Glomerular endothelial cell (primary cell): ENCODE data around the gene SLC25A47. TPM values are rescaled to one million over a fixed set of nuclear protein-coding genes. Genes with fewer than 3 reads are reported as not detected.
A peak's percentile ranks its signal among the peaks of the same experiment; 100 is the strongest.
"Not testable (repeated sequence)": the region's sequence is repeated elsewhere in the genome, so short reads cannot be mapped to it uniquely, and the experiment has no call there.

ENCODE experiments used
- DNase-seq: peaks from one replicate; pipeline ENCODE4 v3.0.0-alpha.2; 2011; ENCODE audit warnings: low read depth, low spot score; ENCODE audit errors: extremely low read depth
- total RNA-seq: library from RNA; depleted of rRNA; stranded (reverse); fragments of >200 nt; gene quantifications from 2 replicates; pipeline ENCODE4 v1.2.3, GENCODE V29; 2015

SLC25A47 gene
- total RNA-seq, 1 donor from 2014 or later = not detected

DNA sequence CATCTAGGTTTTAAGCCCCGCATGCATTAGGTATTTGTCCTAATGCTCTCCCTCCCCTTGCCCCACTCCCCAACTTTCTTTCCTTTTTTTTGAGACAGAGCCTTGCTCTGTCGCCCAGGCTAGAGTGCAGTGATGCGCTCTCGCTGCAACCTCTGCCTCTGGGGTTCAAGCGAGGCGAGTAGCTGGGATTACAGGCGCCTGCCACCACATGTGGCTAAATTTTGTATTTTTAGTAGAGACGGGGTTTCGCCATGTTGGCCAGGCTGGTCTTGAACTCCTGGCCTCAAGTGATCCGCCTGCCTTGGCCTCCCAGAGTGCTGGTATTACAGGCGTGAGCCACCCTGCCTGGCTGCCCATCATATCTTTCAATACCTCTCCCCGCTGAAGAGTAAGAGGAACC lies 19.7 kb downstream of the SLC25A47 start:
- not testable (repeated sequence) for DNase-seq

DNA sequence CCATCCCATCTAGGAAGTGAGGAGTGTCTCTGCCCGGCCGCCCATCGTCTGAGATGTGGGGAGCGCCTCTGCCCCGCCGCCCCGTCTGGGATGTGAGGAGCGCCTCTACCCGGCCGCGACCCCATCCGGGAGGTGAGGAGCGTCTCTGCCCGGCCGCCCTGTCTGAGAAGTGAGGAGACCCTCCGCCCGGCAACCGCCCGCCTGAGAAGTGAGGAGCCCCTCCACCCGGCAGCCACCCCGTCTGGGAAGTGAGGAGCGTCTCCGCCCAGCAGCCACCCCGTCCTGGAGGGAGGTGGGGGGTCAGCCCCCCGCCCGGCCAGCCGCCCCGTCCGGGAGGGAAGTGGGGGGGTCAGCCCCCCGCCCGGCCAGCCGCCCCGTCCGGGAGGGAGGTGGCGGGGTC lies 21.5 kb downstream of the SLC25A47 start:
- not testable (repeated sequence) for DNase-seq

DNA sequence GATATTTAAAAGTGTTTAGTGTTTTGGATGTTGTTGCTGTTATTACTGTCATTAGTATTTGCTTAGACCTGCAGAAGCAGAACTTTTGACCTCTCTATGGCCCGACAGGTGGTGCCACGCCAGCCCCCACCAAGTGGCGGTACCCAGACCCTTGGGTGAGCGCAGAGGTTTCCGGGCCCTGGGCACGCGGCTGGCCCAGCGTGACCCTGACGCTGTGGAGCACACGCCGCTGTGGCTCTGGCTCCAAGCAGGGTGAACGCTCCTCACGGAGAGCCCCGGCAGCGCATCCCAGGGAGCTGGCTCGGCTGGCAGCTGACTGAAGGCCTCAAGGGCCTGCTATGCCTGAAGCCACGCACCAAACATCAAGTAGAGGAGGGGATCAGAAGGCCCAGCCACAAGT lies 22.6 kb downstream of the SLC25A47 start:
- DNase-seq = no peak

DNA sequence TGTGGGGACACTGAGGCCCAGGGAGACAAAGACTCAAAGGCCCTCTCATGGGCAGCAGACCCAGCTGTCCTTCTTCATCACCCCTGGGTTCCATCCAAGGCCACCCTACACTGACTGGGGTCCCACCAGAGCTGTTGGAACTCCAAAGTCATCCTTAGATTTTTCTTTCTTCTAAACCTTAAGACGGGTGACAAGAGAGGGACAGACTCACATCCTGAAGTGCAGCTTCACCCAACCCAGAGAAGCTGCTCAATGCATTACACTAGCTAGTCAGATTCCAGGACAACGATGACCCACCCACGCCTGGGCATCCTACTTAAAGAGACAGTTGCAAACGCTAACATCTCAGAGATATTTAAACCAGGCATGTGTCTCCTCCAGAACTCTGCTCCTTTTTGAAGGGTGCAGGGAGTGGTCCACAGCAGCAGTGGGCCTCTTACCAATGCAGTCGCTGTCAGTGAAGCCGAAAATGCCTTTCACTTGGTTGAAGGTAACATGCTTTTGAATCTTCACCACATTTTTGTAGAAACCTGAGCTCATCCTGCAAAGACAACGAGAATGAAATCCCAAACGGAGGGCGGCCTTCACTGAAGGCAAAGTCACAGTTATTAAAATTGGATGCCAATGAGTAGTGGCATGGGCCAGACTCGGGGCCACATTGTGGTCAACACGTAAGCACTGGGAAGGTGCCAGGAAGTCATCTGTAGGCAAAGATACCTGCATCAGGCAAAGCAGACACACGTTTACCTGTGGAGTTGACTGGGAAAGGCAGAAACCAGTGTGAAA lies 23.4 kb downstream of the SLC25A47 start:
- DNase-seq = no peak

DNA sequence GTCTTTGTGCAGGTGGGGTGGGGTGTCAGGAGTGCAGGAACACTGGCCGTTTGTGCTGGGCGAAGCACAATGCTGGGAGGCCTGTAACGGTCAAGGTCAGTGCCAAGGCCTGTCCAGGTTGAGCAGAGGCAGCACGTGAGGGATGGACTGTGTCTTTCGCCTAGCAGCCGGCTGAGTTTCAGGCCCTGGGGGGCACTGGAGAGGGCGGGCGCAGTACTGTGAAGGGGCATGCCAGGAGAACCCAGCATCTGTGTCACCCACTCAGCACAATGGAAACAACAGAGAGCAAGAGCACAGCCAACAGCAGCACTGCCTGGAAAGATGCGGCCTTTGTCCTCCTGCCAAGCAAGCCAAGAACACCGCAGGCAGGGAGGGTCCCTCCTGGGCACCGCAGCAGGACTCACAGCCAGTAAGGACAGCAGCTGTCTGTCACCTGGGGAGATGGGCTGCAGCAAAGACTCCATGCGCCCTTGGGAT lies 25.2 kb downstream of the SLC25A47 start:
- DNase-seq = no peak

DNA sequence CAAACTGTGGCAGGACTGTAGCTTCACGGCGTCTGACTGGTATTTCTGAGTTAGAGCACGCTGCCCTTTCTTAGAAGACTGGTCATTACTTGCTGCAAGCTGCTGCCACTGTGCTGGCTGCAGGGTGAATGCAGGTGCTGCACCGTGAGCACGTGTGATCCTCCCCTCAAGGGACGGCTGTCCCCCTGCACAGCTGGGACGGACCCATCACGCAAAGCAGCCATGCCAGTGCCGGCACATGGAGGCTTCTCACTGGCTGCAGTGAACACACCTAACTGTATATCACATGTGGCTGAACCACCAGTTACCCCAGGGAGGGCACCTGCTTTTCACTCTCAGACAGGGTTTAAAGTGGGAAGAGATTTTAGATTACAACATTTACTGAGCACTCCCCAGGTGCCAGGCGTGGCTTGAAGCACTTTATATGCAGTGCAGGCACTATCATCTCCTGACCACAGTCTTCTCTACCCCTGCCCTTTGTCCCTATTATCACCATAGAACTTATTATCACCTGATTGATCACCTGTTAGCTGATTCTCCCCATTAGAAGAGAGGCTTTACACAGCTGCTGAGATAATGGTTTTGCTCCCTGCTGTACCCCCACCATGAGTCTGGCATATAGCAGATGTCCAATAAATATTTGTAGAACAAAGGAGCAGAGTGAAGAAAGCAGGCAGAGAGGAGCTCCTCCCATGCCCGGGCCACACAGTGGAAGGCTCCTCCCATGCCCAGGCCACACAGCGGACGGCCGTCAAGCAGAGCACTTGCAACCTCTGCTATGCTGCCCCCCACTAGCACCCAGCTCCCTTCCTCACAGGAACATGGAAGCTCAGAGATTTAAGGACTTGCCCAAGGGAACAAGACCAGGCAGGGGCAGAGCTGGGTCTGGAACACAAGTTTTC lies 25.9 kb downstream of the SLC25A47 start:
- DNase-seq = no peak

DNA sequence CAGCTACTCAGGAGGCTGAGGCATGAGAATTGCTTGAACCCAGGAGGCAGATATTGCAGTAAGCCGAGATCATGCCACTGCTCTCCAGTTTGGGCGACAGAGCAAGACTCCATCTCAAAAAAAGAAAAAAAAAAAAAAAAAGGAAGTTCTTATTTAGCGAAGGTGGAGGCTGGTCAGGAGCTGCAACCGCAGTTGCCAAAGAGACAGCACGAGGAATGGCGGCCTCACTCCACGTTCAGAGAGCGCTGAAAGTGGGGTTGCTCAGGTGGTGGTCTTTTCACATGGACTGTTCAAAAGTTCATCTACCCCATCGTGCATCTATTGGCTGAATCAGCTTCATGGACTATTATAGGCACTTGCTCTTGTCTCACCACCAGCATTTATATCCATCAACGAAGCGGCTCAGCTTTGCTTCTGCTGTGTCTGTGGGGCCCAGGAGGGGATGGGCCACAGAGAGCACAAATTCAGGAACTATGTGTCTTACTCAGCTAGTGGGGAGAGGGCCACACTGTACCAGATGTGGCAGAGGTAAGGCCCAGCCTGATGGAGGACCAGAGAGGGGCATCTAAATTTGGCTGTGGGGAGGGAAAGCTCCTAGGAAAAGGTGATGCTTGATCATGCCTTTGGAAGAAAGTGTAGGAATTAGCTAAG lies 27.3 kb downstream of the SLC25A47 start:
- DNase-seq = no peak

DNA sequence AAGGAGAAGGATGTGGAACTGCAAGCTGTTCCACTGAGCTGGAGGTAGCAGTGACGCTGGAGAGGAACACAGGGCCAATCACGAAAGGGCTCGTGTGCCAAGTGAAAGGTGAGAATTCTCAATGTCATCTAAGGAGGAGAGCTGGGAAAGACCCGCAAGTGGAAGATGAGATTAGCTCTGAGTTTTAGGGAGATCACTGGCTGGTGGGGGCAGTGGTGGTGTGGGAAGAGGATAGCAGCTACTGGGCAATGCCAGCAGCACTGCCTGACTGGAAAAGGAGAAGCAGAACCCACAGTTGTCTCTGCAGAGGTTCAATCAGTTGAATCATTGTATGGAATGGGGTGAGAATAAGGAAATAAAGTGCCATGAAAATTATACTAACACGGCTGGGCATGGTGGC lies 27.8 kb downstream of the SLC25A47 start:
- no peak for DNase-seq

DNA sequence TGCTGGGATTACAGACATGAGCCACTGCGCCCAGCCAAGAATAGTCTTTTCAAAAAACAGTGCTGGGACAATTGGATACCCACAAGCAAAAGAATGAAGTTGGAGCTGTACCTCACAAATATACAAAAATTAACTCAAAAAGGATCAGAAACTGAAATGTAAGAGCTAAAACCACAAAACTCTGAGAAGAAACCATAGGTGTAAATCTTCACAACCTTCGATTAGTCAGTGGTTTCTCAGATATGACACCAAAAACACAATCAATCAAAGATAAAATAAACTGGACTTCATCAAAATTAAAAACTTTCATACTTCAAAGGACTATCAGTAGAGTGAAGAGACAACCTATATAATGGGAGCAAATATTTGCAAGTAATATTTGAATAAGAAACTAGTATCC lies 35.3 kb downstream of the SLC25A47 start:
- DNase-seq = no peak

DNA sequence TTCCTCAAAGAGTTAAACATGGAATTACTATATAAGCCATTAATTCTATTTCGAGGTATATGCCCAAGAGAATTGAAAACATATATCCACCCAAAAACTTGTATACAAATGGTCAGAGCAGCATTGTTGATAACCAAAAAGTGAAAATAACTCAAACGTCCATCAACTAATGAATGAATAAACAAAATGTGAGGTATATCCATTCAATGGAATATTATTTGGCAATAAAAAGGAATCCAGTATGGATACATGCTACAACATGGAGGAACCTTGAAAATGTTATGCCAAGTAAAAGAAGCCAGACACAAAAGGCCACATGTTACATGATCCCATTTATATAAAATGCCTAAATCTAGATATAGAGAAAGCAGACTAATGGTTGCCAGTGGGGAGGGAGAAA lies 36.0 kb downstream of the SLC25A47 start:
- no peak for DNase-seq

DNA sequence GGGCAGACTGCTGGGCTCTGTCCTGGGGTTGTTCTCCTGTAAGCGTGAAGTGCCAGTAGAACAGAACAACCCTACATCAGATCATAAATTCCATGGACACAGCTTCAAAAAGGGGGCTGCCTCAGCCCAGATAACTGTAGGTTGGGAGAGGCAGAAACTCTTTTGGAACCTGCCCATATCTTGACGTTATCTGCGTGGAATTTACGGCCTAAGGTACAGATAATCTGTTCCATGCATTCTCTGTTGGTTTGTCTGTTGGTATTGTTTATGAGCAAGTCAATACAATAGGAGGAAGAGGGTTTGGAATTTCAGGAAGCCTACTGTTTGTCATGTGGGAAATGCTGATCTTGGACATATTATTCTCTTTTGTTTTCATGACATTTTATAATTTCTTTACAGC lies 36.7 kb downstream of the SLC25A47 start:
- DNase-seq = peak; percentile 89

DNA sequence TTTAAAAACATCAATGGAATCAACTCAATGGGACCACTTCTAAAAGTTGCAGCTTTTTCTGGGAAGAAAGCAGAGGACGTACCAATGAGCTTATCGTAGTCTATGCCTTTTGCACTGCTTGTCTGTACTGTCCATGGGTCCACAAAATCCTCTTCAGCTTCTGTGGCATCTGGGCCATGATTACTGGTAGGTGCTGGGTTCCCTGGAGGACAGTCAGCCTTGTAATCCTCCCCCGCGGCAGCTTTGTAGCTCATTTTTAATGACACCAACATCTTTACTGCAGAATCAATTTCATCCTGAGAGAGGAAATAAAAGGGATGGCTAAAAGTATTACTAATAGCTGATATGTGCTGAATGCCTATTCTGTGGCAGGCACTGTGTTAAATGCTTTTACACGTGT lies 38.5 kb downstream of the SLC25A47 start:
- DNase-seq = no peak

DNA sequence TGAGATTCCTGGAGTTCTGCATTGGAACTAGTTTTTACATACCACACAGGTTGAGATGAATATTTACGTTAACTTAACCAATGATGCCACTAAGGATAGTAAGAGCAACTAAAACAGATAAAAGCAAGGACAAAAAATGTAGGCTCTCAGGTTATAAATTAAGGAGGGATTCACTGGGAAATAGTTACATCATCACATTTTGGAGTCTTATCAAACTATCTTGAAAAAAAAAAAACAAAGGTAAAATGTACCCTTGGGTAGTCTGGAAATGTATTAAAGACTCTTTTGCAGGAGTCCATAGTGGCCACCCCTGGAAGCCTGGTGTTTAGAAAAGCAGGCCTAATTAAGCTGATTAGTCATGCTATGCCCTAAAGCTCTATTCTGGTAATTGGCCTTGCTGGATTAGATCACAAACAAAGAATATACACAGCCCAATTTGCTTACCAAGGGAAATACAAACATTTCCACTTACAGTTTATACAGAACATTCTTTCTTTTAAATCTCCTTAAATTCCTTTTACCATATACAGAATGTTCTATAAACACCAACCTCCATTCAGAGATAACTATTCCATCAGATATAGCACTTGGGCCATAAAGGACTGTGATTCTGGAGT lies 39.3 kb downstream of the SLC25A47 start:
- no peak for DNase-seq

DNA sequence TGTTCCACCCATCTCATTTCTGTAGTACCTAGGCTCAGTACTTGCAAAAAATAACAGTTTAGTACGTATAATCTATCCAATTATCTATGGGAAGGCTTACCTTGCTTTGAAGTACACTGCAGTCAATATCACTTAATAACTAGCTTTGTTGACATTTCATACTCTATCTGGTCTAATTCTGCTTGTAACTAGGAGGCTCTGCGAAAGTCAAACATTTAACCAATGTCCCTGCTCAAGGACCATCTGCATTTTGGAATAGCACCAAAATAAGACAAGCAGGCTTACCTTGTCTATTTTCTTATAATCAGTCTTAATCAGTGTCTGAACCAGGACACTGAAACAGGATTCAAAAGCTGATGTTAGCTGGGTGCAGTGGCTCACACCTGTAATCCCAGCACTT lies 39.9 kb downstream of the SLC25A47 start:
- DNase-seq = no peak

DNA sequence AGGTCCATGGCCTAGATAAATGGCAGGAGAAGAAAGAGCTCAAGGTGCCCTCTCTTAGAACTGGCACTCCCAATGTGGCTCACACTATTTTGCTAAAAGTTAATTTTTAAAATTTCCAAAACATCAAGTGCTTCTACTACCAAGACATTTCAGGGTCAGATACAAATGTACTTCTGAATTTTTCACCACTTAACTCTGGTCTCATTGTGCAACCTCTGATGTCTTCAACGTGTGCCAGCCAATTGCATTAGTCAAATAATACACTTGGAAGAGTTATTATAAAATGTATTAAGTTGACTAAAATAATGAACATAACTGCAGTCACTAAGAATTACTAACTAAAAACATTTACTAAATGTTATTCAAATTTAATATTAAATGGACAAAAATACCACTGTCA lies 41.3 kb downstream of the SLC25A47 start:
- no peak for DNase-seq

DNA sequence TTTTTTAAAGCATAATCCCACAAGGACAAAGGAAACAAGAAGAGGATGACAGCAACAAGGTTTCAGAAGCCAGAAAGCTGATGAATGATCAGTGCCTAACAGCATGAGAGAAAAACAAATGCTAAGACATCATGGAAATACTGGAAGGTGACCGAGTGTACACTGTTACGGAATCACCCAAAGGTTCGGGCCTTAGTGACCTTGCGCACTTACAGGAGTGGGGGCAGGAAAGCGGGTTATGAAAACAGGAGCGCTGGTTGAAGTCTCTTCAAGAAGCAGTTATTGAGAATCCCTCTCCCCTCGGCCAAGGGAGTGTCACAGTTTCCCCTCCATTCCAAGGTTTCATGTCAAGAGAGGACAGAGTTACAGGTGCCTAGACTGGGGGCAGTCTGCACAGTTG lies 42.6 kb downstream of the SLC25A47 start:
- no peak for DNase-seq

DNA sequence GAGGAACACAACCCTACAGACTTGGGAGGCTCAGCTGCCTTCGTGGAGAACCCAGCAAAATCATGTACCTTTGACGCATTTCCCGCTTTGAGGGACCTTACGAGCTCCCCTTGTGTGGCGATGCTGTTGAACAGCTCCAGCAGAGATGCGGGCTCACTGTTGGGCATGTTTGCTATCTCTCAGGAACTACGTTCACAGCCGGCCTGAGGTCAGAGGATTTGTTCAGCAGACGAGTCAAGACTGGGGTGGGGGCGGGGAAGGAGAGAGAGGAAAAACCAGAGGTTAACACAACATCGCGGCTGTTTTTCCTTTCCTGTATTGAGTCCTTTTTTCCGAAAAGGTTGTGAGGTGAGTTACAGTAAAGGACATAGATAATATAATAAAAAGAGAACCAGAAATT lies 45.9 kb downstream of the SLC25A47 start:
- no peak for DNase-seq

DNA sequence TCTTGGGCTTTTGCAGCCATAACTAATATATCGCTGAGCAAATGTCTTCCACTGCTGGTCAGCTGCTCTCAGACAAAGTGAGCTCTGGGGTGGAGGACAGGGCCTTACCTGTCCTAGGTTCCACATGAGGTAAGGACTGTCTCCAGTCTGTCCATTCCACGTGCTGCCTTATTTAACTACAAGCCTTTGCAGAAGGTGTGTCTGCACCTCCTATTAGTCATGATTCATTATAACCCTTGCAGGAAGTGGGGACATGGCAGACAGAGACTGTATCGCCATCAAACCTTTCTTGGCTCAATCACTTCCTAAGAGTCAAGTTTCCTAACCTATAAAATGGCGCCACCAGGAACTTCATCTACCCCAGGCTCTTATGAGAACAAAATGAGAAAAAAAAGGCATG lies 46.9 kb downstream of the SLC25A47 start:
- DNase-seq = no peak

DNA sequence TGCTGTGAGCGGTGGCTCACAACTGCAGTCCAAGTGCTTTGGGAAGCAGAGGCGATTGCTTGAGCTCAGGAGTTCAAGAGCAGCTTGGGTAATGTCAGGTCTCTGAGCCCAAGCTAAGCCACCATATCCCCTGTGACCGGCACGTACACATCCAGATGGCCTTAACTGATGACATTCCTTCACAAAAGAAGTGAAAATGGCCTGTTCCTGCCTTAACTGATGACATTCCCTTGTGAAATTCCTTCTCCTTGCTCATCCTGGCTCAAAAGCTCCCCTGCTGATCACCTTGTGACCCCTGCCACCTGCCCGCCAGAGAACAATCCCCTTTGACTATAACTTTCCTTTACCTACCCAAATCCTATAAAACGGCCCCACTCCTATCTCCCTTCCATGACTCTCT lies 48.6 kb downstream of the SLC25A47 start:
- no peak for DNase-seq

DNA sequence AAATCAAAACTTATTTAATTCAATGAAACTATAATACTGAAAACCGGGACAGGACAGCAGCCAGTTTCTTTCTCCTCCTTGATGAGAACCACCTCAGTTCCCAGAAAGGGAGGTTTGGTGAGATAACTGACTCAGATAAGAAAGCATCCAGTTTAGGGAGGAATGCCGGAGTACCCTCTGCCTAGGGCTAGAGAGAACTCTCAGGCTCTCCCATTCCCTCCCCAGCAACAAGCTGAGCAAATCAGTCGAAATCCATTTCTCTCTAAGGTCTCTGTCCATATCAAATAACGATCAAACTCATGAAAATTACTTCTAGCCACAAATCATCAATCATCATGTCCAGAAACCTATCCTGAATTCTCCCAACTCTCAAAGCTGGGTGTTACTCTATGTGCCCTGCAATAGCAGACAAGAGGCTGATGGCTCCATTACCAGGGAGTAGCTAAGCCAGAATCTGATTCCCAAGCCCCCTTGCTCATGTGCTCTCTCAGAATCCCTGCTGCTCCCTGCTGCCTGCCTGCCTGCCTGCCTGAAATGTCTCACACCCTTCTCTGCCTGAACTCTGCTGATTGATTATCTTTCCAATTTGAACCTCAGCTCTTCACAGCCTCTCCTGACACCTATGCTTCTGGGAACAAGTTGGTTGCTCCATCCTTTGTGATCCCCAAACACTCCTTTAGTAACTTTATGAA lies 49.4 kb downstream of the SLC25A47 start:
- no peak for DNase-seq
